ENCODE measurements around the gene ADAMTS12.

ADAMTS12 gene

DNA sequence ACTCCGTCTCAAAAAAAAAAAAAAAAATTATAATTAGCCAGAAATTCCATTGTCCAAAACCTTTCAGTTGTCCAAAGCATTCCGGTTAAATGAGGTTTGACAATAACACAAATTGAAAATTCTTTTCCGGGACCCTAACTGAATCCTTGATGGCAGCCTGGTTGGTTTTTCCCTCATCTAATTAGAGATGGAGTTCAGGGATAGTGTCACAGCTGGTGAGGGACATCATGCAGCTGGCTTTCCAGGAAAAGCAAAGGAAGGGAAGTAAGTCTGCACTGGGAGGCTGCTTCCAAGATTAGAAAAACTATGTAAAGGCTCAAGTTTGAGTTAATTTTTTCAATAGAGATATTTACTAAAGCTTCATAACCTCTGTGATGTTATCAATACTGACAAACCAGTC, 195.4 kb downstream of the ADAMTS12 start:
- DNase-seq: no peak

DNA sequence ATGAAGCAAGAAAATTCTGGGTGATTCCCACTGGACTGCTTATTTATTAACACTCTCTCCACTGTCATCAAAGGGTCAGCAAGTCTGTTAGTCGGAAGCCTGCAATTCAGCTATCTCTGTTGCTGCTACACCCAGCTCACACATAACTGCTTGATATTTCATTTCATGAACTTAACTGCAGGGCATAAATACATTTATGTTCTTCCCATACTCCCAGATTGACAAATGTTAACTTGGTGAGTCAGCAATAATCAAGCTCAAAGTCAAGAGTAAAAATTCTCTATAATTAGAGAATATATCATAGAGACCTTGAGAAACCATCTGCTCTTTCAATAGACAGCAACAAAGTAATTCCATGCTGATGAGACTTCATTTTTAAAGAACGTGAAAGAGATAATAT, 198.8 kb downstream of the ADAMTS12 start:
- no peak for DNase-seq

DNA sequence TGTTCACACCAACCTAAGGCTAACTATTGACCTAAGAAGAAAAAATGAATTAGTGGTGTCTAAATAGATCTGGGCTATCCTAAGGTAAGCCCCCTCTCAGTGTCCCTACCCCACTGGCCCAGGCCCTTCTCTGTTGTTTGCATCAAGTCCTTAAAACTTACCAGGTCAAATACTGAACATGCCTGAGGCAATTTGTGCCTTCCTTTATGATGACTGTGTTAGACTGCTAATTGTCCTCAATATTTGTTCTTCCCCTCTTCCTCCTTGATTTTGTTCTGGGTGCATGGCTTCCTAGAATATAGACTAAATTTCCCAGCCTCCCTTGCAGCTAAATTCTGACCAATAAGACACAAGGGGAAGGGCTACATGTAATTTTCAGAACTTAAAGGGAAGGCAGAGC, 199.9 kb downstream of the ADAMTS12 start:
- no peak for DNase-seq

DNA sequence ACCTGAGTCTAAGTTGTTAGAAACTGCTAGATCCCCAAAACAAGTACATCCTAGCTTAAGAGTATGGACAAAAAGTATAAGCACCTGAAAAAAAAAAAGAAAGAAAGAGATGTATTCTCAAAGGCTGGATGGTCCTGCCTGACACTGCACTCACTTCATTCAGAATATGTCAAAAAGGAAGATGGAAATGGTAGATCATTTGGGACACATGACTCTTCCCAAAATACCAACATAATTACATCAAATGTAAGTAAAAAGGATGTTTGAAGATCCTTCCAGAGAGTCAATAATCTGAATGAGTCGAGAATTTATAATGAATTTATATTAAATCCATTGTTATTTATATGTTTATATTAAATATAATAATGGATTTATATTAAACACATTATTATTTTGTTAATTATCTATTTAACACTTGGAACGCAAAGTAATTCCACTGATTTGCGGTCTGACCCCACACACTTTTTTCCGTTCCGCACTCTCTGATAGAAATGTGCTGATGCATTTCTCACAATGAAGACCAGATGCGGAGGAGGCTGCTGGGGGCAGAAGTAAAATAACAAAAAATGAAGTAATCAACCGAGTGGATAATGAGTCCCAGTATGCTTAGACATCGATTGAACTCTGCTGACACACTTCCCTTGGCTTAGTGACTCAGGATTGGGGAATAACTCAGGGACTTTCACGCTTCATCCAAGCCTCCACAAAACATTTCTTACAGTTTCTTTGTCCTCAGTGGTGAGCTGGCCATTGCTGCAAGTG, 201.2 kb downstream of the ADAMTS12 start:
- DNase-seq: no peak

DNA sequence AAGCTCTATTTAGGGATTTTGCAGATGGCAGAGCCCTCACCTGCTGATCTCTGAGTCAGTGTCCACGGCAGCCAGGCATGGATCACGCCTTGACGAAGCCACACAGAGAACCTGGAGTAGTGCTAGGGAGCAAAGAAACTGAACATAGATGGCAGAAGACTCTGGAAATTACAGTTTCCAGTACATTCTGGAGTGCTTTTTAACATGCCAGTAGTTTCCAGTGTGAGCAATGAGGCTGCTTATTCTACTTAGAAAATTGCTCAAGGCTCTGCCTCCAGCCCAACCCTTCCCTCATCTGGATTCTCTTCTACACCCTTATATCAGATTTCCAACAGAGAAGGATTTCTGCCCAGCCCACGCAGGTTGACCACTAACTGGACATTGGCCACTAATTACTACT, 203.3 kb downstream of the ADAMTS12 start:
- DNase-seq: no peak

DNA sequence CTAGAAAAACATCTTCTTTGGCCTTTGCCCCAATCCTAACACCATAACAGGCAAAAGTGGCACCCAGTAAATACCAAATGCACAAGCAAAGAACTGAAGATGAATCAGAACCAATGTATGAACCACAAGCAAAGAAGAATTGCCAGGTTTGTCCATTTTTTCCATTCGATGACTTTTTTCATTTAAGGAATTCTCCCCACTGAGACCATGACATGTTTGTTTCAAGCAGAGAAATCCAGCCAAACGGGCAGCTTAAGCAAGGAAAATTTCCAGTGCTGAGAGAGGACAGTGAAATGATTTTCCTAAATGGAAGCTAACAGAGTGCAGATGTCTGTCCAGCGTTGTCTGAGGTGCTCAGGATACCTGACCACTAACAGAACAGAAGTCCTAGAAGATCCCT, 203.7 kb downstream of the ADAMTS12 start:
- no peak for DNase-seq

DNA sequence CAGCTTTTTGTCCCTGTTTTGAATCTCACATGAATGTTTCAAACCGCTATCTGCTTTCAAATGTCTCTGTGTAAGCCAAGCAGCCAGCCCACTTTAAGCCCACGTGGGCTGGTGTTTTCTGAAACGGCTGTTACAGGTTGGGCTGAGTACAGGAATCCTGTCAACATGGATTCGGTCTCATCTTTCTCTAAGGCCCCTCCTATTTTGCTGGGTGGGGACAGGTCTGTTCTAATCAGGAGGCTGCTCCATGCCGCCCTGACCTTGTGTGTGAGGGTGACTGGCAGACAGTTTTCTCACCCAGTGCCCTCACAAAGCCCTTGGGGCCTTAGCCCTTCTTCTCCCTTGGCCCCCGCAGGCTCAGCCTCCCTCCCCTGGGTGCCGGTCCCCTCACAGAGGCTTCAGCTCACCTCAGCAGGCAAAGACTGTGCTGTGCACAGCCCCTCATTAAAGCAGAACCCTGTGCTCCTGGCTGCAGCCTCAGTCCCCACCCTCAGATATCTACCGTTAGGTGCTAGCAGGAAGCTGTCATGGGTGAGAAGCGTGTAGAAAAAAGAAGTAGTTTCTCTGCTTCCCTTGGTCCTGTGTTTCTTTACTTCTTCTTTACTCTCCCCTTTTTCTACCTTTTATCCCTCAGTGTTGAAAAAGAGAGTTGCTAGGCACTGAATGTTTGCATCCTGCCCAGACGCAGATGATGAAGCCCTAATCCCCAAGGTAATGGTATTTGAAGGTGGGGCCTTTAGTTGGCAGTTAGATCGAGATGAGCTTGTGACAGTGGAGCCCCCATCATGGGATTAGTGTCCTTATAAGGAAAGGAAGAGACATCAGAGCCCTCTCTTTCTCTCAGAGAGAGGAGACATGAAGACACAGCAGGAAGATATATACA, 205.7 kb downstream of the ADAMTS12 start:
- no peak for DNase-seq

DNA sequence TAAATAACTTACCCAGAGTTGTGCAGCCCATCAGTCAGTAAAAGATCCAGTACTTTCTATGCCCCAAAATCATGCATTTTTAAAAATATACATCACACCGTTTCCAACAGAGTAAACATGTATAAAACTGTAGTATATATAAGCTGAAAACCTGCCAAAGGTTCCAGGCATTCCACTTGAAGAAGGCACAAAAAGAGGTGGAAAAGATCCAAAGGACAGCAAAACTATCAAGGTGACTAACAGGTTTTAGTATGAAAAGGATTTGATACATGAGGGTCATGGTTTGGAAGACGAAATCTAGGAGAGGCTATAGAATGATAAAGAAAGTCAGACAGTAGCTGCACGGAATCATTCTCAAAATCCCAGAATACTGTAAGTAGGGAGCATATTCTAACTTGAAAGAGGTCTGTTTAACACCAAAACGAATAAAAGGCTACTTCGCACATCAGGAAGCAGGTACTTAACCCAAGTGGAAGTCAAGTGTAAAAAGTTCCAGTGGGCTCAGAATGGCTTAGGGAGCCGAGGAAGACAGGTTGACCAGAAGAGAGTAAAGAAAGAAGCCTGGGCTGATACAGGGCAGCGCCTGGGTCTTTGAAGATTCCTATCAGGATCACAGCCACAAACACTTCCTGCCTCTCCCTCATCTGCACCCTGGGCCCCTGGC, 207.2 kb downstream of the ADAMTS12 start:
- DNase-seq: no peak

DNA sequence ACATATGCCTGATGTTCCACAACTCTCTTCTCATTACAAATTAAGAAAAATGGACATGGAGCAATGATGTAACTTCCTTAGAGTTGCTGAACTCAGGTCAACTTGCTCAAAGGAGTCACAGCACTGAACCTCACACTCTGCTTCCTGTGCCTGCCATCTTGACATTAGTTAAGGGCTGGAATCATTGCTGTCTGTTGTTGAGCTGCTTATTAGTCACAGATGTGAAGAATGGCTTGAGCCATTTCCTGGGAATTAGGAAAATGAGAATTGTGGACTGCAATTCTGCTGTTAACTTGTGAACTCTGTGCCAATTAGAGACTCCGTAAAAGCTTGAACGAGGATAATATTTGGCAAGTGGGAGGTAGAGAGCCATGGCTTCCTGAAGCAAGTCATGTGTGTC, 212.0 kb downstream of the ADAMTS12 start:
- no peak for DNase-seq

DNA sequence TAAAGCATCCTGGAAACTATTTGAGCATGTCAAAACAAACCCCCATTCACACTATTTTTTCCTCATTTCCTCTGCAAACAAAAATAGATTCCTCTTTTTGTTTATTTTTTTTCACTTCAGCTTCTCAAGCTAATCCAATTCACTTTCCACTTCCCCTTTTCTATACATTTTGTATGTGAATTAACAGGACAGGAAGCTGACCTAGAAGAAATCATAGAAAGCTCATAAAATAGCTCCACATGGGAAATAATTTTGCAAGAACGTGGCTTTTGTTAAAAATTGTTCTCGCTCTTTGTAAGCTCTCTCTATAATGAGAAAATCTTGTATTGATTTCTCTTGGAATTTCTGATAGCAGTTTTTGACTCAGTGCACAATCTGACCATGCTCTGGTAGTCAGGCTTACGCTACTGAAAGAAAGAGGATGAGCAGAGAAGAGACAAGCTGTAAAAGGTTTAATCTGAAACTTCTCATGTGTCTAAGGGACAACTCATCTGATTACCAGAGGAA, 215.8 kb downstream of the ADAMTS12 start:
- DNase-seq: no peak

DNA sequence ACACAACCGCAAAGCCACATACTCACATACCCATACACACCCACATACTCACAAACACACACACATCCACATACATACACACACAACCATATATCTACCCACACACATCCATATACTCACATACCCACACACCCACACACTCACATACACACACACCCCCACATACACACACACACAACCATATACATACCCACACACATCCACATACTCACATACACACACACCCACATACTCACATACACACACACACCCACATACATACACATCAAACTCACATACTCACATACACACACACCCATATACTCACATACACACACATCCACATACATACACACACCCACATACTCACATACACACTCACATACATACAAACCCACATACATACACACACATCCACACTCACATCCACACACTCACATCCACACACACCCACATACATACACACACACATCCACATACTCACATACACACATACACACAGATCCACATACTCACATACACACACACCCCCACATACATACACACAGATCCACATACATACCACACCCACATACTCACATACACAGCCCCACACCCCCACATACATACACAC, 220.0 kb downstream of the ADAMTS12 start:
- DNase-seq: no peak

DNA sequence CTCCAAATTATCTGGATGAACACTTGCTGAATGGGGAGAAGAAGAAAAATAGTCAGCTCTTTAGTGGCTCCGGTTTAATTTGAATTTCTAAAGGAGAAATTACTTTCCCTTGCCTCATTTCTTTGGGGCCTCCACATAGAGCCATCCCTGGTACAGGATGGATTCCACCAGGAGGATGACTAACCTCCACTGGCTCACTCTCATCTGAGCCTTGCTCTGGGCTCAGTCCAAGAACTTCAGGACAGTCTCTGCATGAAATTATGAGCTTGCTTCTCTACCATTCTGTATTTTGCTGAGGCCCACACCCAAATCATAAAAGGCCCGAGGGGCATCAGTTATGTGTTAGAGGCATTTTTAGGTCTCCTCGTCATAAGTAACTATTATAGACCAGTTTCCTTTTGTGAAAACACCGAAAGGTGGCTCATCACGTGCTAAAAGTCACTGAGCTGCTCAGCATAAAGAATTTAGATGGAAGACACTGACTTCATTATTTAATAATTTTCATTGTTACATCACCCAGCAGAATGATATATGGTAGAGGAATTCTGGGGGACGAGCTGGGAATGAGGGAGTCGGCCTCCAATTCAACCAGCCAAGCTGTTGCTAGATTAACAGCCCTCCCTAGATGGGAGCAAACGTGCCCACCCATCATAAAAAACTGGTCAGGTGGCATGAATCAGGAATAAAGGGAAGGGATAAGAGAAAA, 228.9 kb downstream of the ADAMTS12 start:
- DNase-seq: no peak

DNA sequence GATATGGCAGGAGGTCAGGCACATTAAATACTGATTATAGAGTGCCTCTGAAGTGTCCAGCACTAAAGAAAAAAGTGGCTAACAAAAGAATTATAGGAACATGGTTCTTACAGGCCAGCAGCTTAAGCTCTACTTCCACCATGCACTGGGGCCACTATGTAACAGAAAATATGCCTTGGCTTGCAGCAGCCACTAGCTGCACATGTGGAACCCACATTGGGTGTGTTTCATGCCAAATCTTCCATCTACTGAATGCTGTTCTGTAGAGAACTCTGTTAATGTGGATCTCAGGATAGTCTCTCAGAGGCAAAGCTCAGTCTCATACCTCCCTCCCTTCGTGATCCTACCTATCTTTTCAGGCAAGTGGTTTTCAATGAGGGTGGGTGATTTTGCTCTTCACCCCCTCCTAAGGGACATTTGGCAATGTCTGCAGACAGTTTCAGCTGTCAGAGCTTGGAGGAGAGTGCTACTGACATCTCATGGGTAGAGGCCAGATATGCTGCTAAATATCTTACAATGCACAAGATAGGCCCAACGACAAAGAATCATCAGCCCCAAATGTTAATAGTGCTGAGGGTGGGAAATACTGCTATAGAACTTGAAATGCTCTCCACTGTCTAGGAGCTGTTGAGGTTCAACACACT, 232.1 kb downstream of the ADAMTS12 start:
- no peak for DNase-seq

DNA sequence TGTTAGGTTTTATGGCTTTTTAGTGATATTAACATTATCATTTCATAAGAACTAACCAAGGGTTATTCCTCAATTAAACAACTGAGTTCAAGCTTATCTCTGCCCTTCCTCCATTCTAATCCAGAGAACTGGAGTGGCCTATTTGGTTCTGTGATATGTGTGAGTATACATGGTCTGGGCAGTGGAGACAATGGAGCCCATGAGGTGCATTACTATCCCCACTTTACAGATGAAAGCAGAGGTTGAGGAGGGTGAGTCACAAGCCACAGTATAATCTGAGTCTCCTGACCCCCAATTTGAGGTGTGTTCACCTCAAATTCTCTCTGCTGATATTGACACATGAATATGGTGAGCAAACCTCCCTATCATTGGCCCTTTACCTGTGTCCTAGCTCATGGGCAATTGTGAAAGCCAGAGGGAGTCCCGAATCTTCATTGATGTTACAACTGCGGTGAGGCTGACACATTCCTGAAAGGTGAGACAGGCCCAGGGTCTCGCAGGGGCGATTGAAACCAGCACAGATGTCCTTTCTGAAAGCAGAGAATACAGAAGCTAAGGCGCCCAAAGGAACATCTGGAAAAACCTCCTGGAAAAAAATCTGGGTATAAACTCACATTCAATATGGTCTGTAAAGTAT, 233.9 kb downstream of the ADAMTS12 start:
- no peak for DNase-seq

DNA sequence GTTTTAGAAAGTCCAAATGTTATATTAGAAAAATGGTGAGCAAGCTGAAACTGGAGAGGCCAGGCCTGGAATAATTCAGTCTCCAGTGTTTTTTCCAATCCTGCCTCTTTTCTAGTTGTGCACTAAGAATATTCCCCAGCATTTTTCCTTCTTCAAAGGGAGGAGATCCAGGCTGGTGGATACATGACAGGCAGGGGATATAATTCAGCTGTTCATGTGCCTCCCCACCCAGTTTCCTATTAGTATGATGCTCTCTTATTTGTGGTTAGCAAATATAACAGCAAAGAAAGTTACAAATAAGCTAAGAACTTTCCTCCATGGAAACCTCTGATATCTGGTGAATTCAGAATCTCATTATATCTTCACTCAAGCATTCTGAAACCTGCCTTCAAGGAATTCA, 234.6 kb downstream of the ADAMTS12 start:
- no peak for DNase-seq

DNA sequence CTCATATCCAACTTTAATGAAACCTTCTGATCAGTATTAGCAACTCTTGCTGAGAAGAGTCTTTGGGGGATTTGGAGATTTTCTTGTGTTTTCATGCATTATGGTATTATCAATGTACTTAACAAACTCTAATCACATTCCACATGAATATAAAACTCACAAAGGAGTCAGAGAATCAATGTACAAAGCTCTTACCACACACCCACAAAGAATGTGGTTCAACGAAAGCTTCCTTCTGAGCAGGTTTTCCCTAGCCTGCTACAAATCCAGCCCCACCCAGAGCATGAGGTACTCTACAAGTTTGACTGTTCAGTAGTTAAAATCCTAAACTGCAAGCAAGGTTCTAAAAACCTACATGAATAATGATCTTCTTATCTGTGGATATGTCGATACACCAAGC, 240.9 kb downstream of the ADAMTS12 start:
- no peak for DNase-seq

DNA sequence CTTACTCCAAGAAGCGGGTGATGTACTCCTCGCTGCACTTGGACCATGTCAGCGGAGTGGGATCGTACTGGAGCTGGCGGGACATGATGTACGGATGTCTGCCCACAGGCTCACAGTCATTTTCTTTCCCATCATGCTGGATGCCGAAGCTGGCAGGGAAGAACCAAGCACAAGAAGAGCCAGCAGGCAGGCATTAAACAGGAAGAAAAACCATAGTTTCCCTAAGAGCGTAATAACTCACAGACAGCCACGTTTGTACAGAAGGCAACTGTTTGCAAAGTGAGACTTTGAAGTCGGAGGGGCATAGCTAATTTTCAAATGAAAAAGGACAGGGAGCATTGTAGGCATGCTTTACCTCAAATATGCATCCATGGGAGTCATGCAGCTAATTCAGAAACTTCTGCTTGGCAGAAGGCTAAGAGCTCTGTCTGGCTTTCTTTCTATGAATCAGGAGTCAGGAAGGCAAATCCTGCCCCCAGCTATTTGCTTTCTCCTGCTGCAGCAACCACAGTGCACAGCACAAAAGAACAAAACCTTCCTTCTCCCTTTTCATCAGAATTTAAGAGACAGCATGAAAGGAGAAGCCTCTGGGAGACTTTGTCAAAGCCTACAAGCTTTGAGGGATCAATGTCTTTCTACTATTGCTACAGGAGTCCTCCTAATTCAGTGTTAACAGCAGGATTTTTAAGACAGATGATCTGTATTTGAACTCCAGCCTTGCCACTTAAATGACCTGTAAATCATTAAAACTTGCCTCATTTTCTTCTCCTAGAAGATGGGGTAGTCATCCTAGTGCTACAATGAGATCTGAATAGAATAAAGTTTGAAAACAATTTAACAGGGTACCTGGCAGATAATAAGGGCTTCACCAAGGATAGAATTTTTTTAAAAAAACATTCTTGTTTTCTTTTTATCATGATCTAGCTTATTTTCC, 242.0 kb downstream of the ADAMTS12 start:
- no peak for DNase-seq

DNA sequence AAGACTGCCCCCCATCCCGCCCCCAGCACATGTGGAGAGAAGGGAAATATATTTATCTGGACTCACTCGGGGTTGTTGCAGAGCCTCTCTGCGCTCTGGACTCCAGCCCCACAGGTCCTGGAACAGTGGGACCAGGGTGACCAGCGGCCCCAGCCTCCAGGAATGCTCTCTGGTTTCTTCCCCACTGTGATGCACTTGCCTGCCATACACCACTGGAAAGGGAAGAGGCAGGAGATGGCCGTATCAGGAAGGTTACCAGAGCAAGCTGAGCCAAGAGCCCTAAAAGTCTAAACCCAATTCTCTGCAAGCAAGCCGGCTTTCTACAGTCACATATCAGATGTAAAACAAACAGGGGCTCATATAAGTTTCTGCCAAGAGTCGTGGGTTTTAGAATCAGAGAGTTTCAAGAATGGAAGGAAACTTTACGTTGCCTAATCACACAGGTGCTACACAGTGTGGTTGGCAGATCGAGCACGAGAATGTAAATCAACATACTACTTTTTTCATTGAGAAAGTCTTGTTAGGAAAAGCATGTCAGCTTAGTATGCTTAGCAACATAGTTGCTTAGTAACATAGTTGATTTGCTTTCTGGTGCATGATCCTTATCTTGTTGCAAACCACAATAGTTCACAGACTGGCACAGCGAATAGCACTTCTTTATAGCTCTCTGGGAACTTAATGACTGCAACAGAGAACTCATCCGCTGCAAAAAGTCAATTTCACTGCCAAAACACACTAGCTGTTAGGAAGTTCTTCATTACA, 249.9 kb downstream of the ADAMTS12 start:
- no peak for DNase-seq

DNA sequence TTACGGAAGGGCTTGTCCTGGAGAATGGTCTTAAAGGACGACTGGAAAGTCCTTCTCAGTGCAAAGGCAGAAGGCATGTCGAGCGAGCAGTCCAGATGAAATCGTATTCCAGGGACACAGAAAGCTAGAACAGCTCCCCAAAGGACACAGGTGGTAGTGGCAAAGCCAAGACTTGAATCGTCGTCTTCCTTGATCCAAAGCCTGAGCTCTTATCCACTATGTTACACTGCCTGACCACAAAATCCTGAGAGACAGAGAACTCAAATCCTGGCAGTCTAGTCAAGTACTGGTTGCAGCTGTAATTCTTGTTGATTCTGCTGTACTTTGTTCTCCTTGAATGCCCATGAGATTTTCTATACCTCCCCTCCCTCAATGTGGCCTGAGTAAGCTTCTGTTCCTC, 252.3 kb downstream of the ADAMTS12 start:
- DNase-seq: no peak

DNA sequence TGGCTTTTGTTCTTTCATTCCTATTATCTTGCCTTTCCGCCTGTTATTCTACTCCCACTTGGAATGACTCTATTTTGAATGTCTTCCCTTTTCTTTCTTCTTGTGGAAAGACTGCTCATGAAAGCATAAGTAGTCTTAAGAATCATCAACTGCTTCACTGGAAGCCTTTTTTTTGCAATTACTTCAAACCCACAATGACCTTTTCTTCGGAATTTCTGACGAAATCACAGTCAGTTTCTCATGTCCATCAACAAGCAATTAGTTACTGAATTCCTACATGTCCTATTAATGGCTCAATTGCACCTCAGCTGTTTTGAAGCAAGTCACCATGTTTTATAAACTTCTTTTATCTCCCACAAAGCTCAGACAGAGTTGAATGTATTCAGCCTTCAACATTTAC, 254.8 kb downstream of the ADAMTS12 start:
- no peak for DNase-seq
